Common myeloid progenitor, CD34-positive (primary cell): ENCODE data around the gene RNU2-1.

Experiments
- CTCF ChIA-PET: fragments of 350-600 bp; sonication (Branson Sonifier 250); formaldehyde crosslinking; loops from one replicate; lab custom pipeline; 2021; ENCODE audit warnings: antibody characterized with exemption; lab: Charles Lee
- POLR2A ChIA-PET: fragments of 350-600 bp; sonication (Branson Sonifier 250); formaldehyde crosslinking; loops from one replicate; lab custom pipeline; 2021; ENCODE audit warnings: antibody characterized with exemption; lab: Charles Lee
- DNase-seq, 3 donors: peaks; one replicate each; pipeline versions ENCODE4 v3.0.0 to v3.0.0-alpha.2; 2013
- H3K27ac ChIP-seq, 2 experiments: 1 replicate in 1 of 2; 2 replicates in 1 of 2; pipeline ENCODE4 v1.7.0; 2013; ENCODE audit warnings: inconsistent platforms in 2 of 2, low read length in 2 of 2, mild to moderate bottlenecking in 2 of 2, low read depth in 1 of 2, moderate library complexity in 1 of 2; ENCODE audit not compliant: severe bottlenecking in 2 of 2, insufficient read depth in 1 of 2, poor library complexity in 1 of 2
- H3K27me3 ChIP-seq, 5 experiments: replicated peaks in 2 of 5; 1 replicate in 3 of 5; 2 replicates in 2 of 5; pipeline versions ENCODE4 v1.6.1 to v1.7.0; 2013; ENCODE audit warnings: low read length in 4 of 5, mild to moderate bottlenecking in 2 of 5, moderate library complexity in 2 of 5, inconsistent platforms in 1 of 5; ENCODE audit not compliant: insufficient read depth in 5 of 5, control insufficient read depth in 4 of 5
- H3K36me3 ChIP-seq, 4 experiments: 1 replicate in 2 of 4; 2 replicates in 2 of 4; pipeline versions ENCODE4 v1.6.1 to v1.7.0; 2013; ENCODE audit warnings: low read length in 3 of 4, control low read depth in 1 of 4, mild to moderate bottlenecking in 1 of 4; ENCODE audit not compliant: control insufficient read depth in 4 of 4, insufficient read depth in 4 of 4
- H3K4me1 ChIP-seq, 4 experiments: 1 replicate in 3 of 4; 2 replicates in 1 of 4; pipeline versions ENCODE4 v1.6.1 to v1.7.1; 2013; ENCODE audit warnings: low read length in 3 of 4, mild to moderate bottlenecking in 3 of 4, control low read depth in 1 of 4, inconsistent platforms in 1 of 4, moderate library complexity in 1 of 4; ENCODE audit not compliant: control insufficient read depth in 4 of 4, insufficient read depth in 4 of 4; ENCODE audit errors: control extremely low read depth in 1 of 4
- H3K4me3 ChIP-seq, 7 experiments: 1 replicate in 4 of 7; 2 replicates in 3 of 7; pipeline versions ENCODE4 v1.5.1 to v1.7.0; 2013; ENCODE audit warnings: mild to moderate bottlenecking in 7 of 7, low read length in 6 of 7, moderate library complexity in 6 of 7, inconsistent platforms in 2 of 7, low read depth in 2 of 7, control low read depth in 1 of 7; ENCODE audit not compliant: insufficient read depth in 4 of 7, control insufficient read depth in 1 of 7; ENCODE audit errors: extremely low read depth in 1 of 7
- H3K9me3 ChIP-seq, 5 experiments: 1 replicate in 4 of 5; 2 replicates in 1 of 5; pipeline versions ENCODE4 v1.6.1 to v1.7.1; 2013; ENCODE audit warnings: low read length in 4 of 5, mild to moderate bottlenecking in 2 of 5, inconsistent platforms in 1 of 5, low read depth in 1 of 5, moderate library complexity in 1 of 5; ENCODE audit not compliant: control insufficient read depth in 4 of 5, insufficient read depth in 2 of 5; ENCODE audit errors: control extremely low read depth in 1 of 5
- WGBS: methylation state at CpG from one replicate; pipeline ENCODE4 v1.1.5; 2013; ENCODE audit not compliant: insufficient coverage; 5-methylcytosine and 5-hydroxymethylcytosine counted together

Gene RNU2-1

DNA sequence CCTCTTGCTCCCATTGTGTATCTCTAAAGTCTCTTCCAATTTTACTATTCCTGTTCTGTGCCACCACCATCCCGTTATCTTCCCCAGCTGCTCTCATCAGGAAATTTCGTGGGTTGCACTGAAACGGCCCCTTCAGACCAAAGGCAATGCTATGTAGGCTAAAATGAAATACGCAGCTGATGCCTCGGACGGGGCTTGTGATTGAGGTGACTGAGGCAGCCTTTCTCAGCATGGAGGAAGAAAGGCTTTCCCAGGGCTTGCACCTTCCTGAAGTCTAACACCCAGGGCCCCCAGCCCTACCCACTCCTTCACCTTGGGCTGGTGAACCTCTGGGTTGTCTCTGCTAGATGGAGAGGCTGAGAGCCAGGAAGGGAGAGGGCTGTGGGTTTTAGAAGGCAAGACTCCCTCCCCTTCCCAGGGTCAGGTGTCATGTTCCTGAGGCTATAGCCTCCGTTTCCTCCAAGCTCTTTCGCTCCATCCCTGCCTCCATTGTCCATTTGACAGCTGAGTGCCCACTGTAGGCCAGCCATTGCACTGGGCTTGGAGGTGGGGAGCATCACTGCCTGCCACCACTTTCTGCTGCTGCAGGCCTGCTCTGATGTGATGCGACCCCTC, 13.2 kb downstream of the RNU2-1 start:
- no peak for DNase-seq
- ChIA-PET POLR2A (no interaction called here), CTCF (no interaction called here)
- Histone ChIP-seq H3K9me3 (no peaks in the 10 kb centered on the region), H3K27me3 (no peaks in the 10 kb centered on the region), H3K4me1 (peaks cover 0 to 2% (median 0%) of the 10 kb centered on the region in 4 experiments), H3K36me3 (peaks cover 2 to 55% (median 39%) of the 10 kb centered on the region in 4 experiments), H3K27ac (no peak overlapping the region), H3K4me3 (no peak overlapping the region)
- 82% methylated on average over 8 of the region's 9 CpGs for WGBS

DNA sequence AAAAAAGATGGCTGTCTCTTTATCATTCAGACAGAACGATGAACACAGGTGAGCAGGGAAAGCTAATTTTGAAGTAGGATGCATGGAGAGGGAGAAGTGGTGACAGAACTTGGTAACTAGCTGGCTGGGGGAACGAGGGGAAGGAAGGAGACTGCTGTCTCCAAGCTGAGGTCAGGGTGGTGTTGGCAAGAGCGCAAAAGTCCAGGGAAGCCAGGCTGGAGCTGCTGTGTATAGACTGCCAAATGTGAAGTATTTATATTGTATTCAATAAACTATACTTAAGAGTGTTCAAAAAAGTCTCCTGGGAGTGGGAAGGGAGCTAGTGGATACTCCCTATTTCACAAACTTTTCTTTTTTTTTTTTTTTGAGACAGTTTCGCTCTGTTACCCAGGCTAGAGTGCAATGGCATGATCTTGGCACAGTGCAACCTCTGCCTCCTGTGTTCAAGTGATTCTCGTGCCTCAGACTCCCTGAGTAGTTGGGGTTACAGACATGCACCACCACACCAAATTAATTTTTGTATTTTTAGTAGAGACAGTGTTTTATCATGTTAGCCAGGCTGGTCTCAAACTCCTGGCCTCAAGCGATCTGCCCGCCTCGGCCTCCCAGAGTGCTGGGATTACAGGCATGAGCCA, 13.9 kb downstream of the RNU2-1 start:
- CTCF ChIA-PET = interaction anchor here (0.6 kb wide), 1 partner anchor 125 kb away, joined by 4 read pairs; no protein-coding TSS in a partner anchor
- peaks cover 2 to 60% (median 40%) of the 10 kb centered on the region in 4 experiments for H3K36me3 ChIP-seq
- no peak overlapping the region for H3K4me3 ChIP-seq
- no peak overlapping the region for H3K27ac ChIP-seq
- H3K27me3 ChIP-seq = no peaks in the 10 kb centered on the region
- DNase-seq = no peak
- peaks cover 0 to 2% (median 0%) of the 10 kb centered on the region in 4 experiments for H3K4me1 ChIP-seq
- WGBS = 92% methylated on average over 4 of the region's 8 CpGs
- H3K9me3 ChIP-seq = no peaks in the 10 kb centered on the region
- POLR2A ChIA-PET = no interaction called here

DNA sequence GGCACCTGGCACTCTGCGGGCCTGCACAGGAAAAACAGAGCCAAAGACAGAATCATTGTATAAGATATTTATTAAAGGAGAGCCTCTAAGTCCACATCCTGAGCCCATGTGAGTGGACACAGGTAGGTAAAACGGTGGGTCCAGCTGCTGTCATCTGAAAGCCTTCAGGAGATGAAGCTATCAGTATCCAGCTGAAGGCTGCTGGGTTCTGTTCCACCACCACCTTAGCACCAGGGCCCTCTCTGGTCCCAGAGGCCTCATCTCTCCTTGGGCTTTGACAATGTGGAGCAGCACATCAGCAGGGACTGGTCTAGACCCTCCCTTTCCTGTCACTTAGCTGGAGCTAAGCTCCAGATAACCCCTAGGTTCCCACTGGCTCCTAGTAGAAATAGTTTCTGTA, 14.8 kb downstream of the RNU2-1 start:
- WGBS = 100% methylated on average over 2 of the region's 2 CpGs
- ChIA-PET CTCF (interaction anchor here (1.4 kb wide), 1 partner anchor 97 kb away, joined by 3 read pairs; no protein-coding TSS in a partner anchor), POLR2A (no interaction called here)
- no peak for DNase-seq
- no peak overlapping the region for H3K27ac ChIP-seq
- H3K36me3 ChIP-seq = peaks cover 2 to 57% (median 36%) of the 10 kb centered on the region in 4 experiments
- H3K9me3 ChIP-seq = no peaks in the 10 kb centered on the region
- no peak overlapping the region for H3K4me3 ChIP-seq
- no peaks in the 10 kb centered on the region for H3K27me3 ChIP-seq
- peaks cover 0 to 7% (median 2%) of the 10 kb centered on the region in 4 experiments for H3K4me1 ChIP-seq

DNA sequence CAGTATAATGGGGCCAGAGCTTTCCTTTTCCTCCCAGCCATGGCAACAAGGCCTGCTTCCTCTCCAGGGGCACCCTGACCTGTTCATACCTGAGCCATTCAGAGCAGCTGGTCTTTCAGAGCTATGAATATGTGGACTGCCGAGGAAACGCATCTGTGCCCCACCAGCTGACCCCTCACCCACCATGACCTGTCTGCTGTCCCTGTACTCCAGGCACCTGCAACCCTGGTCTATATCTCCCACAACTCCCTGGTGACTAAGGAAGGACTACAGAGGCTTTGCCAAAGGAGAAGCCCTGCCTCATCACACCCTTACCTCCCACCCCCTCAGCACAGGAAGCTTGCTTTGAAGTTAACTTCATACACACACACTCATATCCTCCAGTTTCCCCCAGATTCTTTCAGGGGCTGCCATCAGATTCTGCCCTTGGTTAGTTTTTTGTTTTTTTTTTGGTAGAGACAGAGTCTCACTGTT, 16.1 kb downstream of the RNU2-1 start:
- DNase-seq = no peak
- CTCF ChIA-PET = interaction anchor here (1.4 kb wide), 1 partner anchor 99 kb away, joined by 3 read pairs; no protein-coding TSS in a partner anchor
- peaks cover 8 to 19% (median 15%) of the 10 kb centered on the region in 4 experiments for H3K4me1 ChIP-seq
- H3K36me3 ChIP-seq = peaks cover 2 to 53% (median 37%) of the 10 kb centered on the region in 4 experiments
- no peak overlapping the region for H3K4me3 ChIP-seq
- WGBS = 80% methylated on average over 1 of the region's 2 CpGs
- H3K9me3 ChIP-seq = no peaks in the 10 kb centered on the region
- no peaks in the 10 kb centered on the region for H3K27me3 ChIP-seq
- H3K27ac ChIP-seq = no peak overlapping the region
- POLR2A ChIA-PET = interaction anchor here (2.2 kb wide), 1 partner anchor 98 kb away, joined by 10 read pairs; no protein-coding TSS in a partner anchor

DNA sequence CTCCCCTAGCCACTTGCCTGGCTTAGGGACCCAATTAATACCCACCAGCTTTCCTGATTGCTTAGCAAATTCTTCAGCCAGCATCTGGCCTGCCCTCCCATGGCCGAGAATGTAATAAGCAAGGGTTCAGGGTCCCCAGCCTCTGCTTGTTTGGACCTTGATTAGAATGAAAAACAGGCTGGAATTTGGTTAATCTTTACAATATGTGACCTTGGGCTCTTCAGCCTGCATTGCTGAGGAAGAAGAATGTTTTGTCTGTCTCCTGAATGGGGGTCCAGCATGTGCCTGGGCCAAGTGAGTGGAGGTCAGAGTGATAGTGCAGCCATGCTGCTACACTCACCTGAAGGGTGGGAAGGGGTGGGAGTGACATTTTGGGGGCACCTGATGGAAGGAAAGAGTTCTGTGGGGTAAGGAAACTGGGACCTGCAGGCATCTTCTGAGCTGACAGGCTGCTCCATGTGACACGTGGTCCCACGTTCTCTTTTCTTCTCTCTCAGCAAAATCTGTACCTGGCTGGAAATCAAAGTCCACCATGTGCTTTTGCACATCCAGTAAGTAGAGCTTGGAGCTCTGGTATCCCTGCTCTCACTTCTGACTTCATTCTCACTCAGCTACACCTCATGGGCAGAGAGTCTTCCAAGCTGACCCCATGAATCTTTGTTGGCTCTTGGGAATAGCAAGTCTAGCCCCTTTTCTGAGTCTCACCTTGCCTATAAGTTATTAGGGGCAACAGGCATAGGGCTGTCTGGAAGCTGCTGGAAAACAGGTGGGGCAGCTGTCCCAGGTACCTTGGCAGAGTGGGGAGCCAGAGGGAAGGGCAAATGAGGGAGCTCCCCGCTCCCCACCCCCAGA, 16.8 kb downstream of the RNU2-1 start:
- 98% methylated on average over 3 of the region's 4 CpGs for WGBS

DNA sequence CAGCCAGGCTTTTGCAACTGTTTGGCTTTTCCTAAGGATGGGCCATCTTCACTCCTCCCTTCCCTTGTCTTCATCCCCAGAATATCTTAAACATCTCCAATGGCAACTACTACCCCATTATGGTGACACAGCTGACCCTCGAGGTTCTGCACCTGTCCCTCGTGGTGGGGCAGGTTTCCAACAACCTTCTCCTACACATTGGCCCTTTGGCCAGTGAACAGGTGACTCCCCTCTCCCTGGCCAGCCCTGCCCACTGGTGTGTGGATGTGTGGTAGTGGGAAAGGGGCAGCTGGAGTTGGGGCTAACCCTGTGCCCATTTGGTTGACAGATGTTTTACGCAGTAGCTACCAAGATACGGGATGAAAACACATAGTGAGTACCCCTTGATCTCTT, 17.4 kb downstream of the RNU2-1 start:
- Histone ChIP-seq H3K27ac (no peak overlapping the region), H3K27me3 (no peaks in the 10 kb centered on the region), H3K36me3 (peaks cover 2 to 50% (median 35%) of the 10 kb centered on the region in 4 experiments), H3K9me3 (no peaks in the 10 kb centered on the region), H3K4me1 (peaks cover 11 to 29% (median 21%) of the 10 kb centered on the region in 4 experiments), H3K4me3 (no peak overlapping the region)
- 96% methylated on average over 4 of the region's 4 CpGs for WGBS
- CTCF ChIA-PET = interaction anchor here (0.9 to 1.6 kb wide), 4 partner anchors 8 to 100 kb away, joined by 3 to 4 read pairs (median 3); no protein-coding TSS in a partner anchor
- no peak for DNase-seq
- POLR2A ChIA-PET = interaction anchor here (1.5 to 2.2 kb wide), 2 partner anchors 100 to 145 kb away, joined by 3 to 10 read pairs; no protein-coding TSS in a partner anchor

More for the DNA sequence above, 16.8 kb downstream of the RNU2-1 start:
- ChIA-PET CTCF (interaction anchor here (0.9 to 1.5 kb wide), 3 partner anchors 45 to 99 kb away, joined by 3 to 4 read pairs (median 3); no protein-coding TSS in a partner anchor), POLR2A (interaction anchor here (1.5 to 2.2 kb wide), 2 partner anchors 99 to 144 kb away, joined by 3 to 10 read pairs; no protein-coding TSS in a partner anchor)
- Histone ChIP-seq H3K9me3 (no peaks in the 10 kb centered on the region), H3K27me3 (no peaks in the 10 kb centered on the region), H3K27ac (no peak overlapping the region), H3K4me3 (no peak overlapping the region), H3K4me1 (peaks cover 11 to 26% (median 21%) of the 10 kb centered on the region in 4 experiments), H3K36me3 (peaks cover 2 to 50% (median 36%) of the 10 kb centered on the region in 4 experiments)
- no peak for DNase-seq
